Panc1 (cell line): ENCODE data around the gene SETD5. TPM values are rescaled to one million over a fixed set of nuclear protein-coding genes. Genes with fewer than 3 reads are reported as not detected.

Experiments
- ATAC-seq: fragments of 200-7000 bp; cut with Tn5 transposase; 2 replicates; pipeline ENCODE4 v1.9.1; 2020; ENCODE audit warnings: mild to moderate bottlenecking, moderate library complexity
- BruUV-seq: library from RNA; stranded (reverse); fragments of 400-500 nt; replicated peaks from 2 replicates; lab custom pipeline; 2021; lab: Mats Ljungman, UMichigan
- CTCF ChIA-PET: fragments of 300-600 bp; sonication (Branson Sonifier 250); formaldehyde crosslinking; loops from one replicate; lab custom pipeline; 2022; ENCODE audit warnings: antibody characterized with exemption; lab: Charles Lee
- POLR2A ChIA-PET: fragments of 300-600 bp; sonication (Branson Sonifier 250); formaldehyde crosslinking; loops from one replicate; lab custom pipeline; 2022; ENCODE audit warnings: antibody characterized with exemption; lab: Charles Lee
- DNase-seq: peaks from one replicate; pipeline ENCODE4 v3.0.0-alpha.2; 2010; ENCODE audit warnings: low read depth, low spot score
- H3K27ac ChIP-seq: 2 replicates; pipeline ENCODE4 v1.5.1; 2011; ENCODE audit warnings: mild to moderate bottlenecking, low read length, inconsistent platforms
- H3K27me3 ChIP-seq: fragments of 200-500 bp; sonication (Bioruptor generic); 2 replicates; pipeline ENCODE4 v1.6.0; 2014; ENCODE audit warnings: low read length, inconsistent platforms; ENCODE audit not compliant: control insufficient read depth, insufficient read depth
- H3K36me3 ChIP-seq: fragments of 200-500 bp; sonication (Bioruptor generic); 2 replicates; pipeline ENCODE4 v1.5.1; 2014; ENCODE audit warnings: inconsistent platforms, mild to moderate bottlenecking, low read length, moderate library complexity; ENCODE audit not compliant: control insufficient read depth, insufficient read depth
- H3K4me1 ChIP-seq: 2 replicates; pipeline ENCODE4 v1.5.1; 2011; ENCODE audit warnings: inconsistent platforms, mild to moderate bottlenecking, low read length, moderate library complexity; ENCODE audit not compliant: control insufficient read depth, insufficient read depth
- H3K4me3 ChIP-seq, 2 experiments: 2 replicates each; pipeline ENCODE4 v1.5.1; 2011 to 2012; ENCODE audit warnings: low read depth in 2 of 2, low read length in 2 of 2, mild to moderate bottlenecking in 2 of 2, inconsistent platforms in 1 of 2, moderate library complexity in 1 of 2
- H3K9me3 ChIP-seq: fragments of 200-500 bp; sonication (Bioruptor generic); 2 replicates; pipeline ENCODE4 v1.5.1; 2014; ENCODE audit warnings: low read depth, mild to moderate bottlenecking, inconsistent platforms, low read length, moderate library complexity; ENCODE audit not compliant: control insufficient read depth, insufficient read depth
- POLR2AphosphoS5 ChIP-seq: IDR thresholded peaks from 2 replicates; pipeline ENCODE4 v1.6.1; 2012; ENCODE audit warnings: mild to moderate bottlenecking, low read depth, low read length, moderate library complexity
- SIN3A ChIP-seq: IDR thresholded peaks from 2 replicates; pipeline ENCODE4 v1.6.1; 2012; ENCODE audit warnings: low read depth, mild to moderate bottlenecking, low read length, moderate library complexity, borderline replicate concordance; ENCODE audit not compliant: insufficient read depth
- TCF7L2 ChIP-seq: IDR thresholded peaks from 2 replicates; pipeline ENCODE4 v1.6.1; 2011; ENCODE audit warnings: mild to moderate bottlenecking, low read depth, low read length, inconsistent platforms
- in situ Hi-C: cut with HindIII; loops from 2 replicates; pipeline ENCODE4 v1.10.0; 2016; ENCODE audit warnings: low sequenced_read_pairs, low pct_unique_long_range_greater_than_20kb
- intact Hi-C: fragments of 100-400 bp; cut with micrococcal nuclease; formaldehyde crosslinking; loops from one replicate; pipeline ENCODE4 v1.10.0; 2022; ENCODE audit not compliant: unreplicated experiment
- total RNA-seq: library from RNA; stranded (reverse); gene quantifications from one replicate; pipeline ENCODE4 v1.2.1, GENCODE V29; 2021; ENCODE audit not compliant: unreplicated experiment
- TF ChIP-seq, protein P1 (sequence below), 2 experiments: IDR thresholded peaks; 2 replicates each; pipeline ENCODE4 v1.6.1; 2011 to 2012; ENCODE audit warnings: low read depth in 2 of 2, control low read depth in 1 of 2, low read length in 1 of 2, mild to moderate bottlenecking in 1 of 2, moderate library complexity in 1 of 2; ENCODE audit not compliant: insufficient read depth in 1 of 2
- TF ChIP-seq, protein P2 (sequence below): fragments of 450-650 bp; IDR thresholded peaks from 2 replicates; pipeline ENCODE4 v1.5.1; 2017; ENCODE audit warnings: mild to moderate bottlenecking

SETD5 gene
- total RNA-seq, 1 experiment from 2014 or later = 69.4 TPM

DNA sequence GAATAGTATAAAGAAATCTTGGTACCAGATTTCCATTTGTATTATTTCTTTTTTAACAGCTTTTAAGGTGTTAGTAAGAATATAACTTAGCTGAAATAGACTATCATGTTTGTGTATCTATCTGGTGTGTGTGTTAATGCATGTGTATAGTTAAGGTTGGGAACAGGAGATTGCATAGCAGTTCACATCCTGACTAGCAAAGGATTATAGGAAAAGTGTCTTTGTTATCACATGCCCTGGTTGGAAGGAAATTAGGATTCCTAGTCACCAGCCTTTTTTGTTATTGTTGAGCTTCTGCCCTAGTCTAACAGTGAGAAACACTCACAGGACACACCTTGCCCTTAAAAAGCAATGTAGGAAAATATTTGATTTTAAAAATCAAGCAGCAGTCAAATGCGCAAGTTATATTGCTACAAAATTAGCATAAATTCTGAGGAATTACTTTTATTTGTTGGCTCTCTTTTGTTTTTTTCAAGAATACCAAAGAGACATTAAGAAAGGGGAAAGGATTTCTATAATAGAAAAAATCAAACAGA lies 58.2 kb downstream of the SETD5 start:
- in situ Hi-C loops = no loop called here
- Histone ChIP-seq H3K4me3 (no peak overlapping the region), H3K27me3 (no peaks in the 10 kb centered on the region), H3K9me3 (no peaks in the 10 kb centered on the region), H3K27ac (no peak overlapping the region), H3K36me3 (peaks cover 55% of the 10 kb centered on the region), H3K4me1 (no peaks in the 10 kb centered on the region)
- CTCF ChIA-PET = interaction anchor here (0.7 kb wide), 1 partner anchor 8 kb away, joined by 3 read pairs; no protein-coding TSS in a partner anchor
- POLR2A ChIA-PET = interaction anchor here (0.7 kb wide), 1 partner anchor 35 kb away, joined by 8 read pairs; no protein-coding TSS in a partner anchor
- TF ChIP-seq, protein P1, sequence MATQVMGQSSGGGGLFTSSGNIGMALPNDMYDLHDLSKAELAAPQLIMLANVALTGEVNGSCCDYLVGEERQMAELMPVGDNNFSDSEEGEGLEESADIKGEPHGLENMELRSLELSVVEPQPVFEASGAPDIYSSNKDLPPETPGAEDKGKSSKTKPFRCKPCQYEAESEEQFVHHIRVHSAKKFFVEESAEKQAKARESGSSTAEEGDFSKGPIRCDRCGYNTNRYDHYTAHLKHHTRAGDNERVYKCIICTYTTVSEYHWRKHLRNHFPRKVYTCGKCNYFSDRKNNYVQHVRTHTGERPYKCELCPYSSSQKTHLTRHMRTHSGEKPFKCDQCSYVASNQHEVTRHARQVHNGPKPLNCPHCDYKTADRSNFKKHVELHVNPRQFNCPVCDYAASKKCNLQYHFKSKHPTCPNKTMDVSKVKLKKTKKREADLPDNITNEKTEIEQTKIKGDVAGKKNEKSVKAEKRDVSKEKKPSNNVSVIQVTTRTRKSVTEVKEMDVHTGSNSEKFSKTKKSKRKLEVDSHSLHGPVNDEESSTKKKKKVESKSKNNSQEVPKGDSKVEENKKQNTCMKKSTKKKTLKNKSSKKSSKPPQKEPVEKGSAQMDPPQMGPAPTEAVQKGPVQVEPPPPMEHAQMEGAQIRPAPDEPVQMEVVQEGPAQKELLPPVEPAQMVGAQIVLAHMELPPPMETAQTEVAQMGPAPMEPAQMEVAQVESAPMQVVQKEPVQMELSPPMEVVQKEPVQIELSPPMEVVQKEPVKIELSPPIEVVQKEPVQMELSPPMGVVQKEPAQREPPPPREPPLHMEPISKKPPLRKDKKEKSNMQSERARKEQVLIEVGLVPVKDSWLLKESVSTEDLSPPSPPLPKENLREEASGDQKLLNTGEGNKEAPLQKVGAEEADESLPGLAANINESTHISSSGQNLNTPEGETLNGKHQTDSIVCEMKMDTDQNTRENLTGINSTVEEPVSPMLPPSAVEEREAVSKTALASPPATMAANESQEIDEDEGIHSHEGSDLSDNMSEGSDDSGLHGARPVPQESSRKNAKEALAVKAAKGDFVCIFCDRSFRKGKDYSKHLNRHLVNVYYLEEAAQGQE (IDR thresholded peaks at IDR 0.05; ENCODE audit: insufficient read depth in 1 of 2, low read depth in 2 of 2, low read length in 1 of 2) = no peak
- TF ChIP-seq TCF7L2 (no peak), POLR2AphosphoS5 (no peak), SIN3A (no peak)
- TF ChIP-seq, protein P2, sequence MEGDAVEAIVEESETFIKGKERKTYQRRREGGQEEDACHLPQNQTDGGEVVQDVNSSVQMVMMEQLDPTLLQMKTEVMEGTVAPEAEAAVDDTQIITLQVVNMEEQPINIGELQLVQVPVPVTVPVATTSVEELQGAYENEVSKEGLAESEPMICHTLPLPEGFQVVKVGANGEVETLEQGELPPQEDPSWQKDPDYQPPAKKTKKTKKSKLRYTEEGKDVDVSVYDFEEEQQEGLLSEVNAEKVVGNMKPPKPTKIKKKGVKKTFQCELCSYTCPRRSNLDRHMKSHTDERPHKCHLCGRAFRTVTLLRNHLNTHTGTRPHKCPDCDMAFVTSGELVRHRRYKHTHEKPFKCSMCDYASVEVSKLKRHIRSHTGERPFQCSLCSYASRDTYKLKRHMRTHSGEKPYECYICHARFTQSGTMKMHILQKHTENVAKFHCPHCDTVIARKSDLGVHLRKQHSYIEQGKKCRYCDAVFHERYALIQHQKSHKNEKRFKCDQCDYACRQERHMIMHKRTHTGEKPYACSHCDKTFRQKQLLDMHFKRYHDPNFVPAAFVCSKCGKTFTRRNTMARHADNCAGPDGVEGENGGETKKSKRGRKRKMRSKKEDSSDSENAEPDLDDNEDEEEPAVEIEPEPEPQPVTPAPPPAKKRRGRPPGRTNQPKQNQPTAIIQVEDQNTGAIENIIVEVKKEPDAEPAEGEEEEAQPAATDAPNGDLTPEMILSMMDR = no peak
- no TSS peak for BruUV-seq
- DNase-seq = no peak
- ATAC-seq = no peak
- intact Hi-C loops = no loop called here

DNA sequence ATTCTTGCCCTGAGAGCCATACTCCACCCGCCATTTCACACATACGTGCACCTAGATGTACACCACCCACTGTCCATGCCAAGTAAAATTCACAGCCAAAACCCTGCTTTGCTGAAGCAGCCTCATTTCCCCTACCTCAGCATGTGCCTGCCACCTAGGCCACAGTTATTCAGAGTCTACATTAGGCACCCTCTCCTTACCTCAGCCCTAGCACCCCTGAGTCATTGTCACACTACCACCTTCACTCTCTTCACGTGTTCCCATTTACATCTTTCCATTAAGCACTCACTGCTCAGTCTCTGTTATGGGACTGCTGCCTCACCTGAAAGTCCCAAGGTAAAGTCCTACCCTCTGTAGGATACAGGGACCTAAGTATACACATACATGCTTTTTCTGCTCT lies 70.0 kb downstream of the SETD5 start:
- ChIA-PET CTCF (no interaction called here), POLR2A (no interaction called here)

More for the DNA sequence above, 70.0 kb downstream of the SETD5 start:
- ATAC-seq (no peak), DNase-seq (no peak)
- TF ChIP-seq, protein P2 = no peak
- TF ChIP-seq POLR2AphosphoS5 (no peak), SIN3A (no peak), TCF7L2 (no peak)
- TF ChIP-seq, protein P1 (IDR thresholded peaks at IDR 0.05; ENCODE audit: insufficient read depth in 1 of 2, low read depth in 2 of 2, low read length in 1 of 2) = no peak
- no TSS peak for BruUV-seq
- in situ Hi-C loops (no loop called here), intact Hi-C loops (no loop called here)
- no peak overlapping the region for H3K27ac ChIP-seq
- H3K4me1 ChIP-seq = no peaks in the 10 kb centered on the region
- peaks cover 41% of the 10 kb centered on the region for H3K36me3 ChIP-seq
- no peak overlapping the region for H3K4me3 ChIP-seq
- no peaks in the 10 kb centered on the region for H3K27me3 ChIP-seq
- H3K9me3 ChIP-seq = no peaks in the 10 kb centered on the region
